GM23338 (cell line): Measurements from ENCODE around the gene LCN10. TPM values are rescaled to one million over a fixed set of nuclear protein-coding genes. Genes with fewer than 3 reads are reported as not detected.

Experiments used
- ATAC-seq: fragments of 200-7000 bp; cut with Tn5 transposase; 3 replicates; pipeline ENCODE4 v1.9.1; 2020
- DNase-seq: peaks from one replicate; pipeline ENCODE4 v3.0.0-alpha.2; 2015; ENCODE audit warnings: low spot score
- H2AFZ ChIP-seq: fragments of 200-600 bp; sonication (generic); 2 replicates; pipeline ENCODE4 v1.8.0; 2016; ENCODE audit warnings: antibody characterized with exemption, mild to moderate bottlenecking, moderate library complexity
- H3F3A ChIP-seq: fragments of 200-600 bp; sonication (generic); replicated peaks from 2 replicates; pipeline ENCODE4 v1.8.0; 2017; ENCODE audit warnings: antibody characterized with exemption, mixed run types, low read depth
- H3K27ac ChIP-seq: fragments of 200-600 bp; sonication (generic); 2 replicates; pipeline ENCODE4 v1.6.1; 2016; ENCODE audit warnings: low read depth
- H3K27me3 ChIP-seq: fragments of 200-600 bp; sonication (generic); 2 replicates; pipeline ENCODE4 v1.8.0; 2016; ENCODE audit warnings: mild to moderate bottlenecking, mixed run types, moderate library complexity; ENCODE audit not compliant: insufficient read depth
- H3K36me3 ChIP-seq: fragments of 200-600 bp; sonication (generic); 2 replicates; pipeline ENCODE4 v1.8.0; 2016; ENCODE audit warnings: mild to moderate bottlenecking; ENCODE audit not compliant: insufficient read depth
- H3K4me1 ChIP-seq: fragments of 200-600 bp; sonication (generic); 2 replicates; pipeline ENCODE4 v1.8.0; 2016; ENCODE audit warnings: mild to moderate bottlenecking, moderate library complexity; ENCODE audit not compliant: insufficient read depth
- H3K4me2 ChIP-seq: fragments of 200-600 bp; sonication (generic); 2 replicates; pipeline ENCODE4 v1.7.1; 2017; ENCODE audit warnings: mixed run types
- H3K4me3 ChIP-seq: fragments of 200-600 bp; sonication (generic); 2 replicates; pipeline ENCODE4 v1.6.1; 2016; ENCODE audit warnings: mixed run types
- H3K79me2 ChIP-seq: fragments of 200-600 bp; sonication (generic); replicated peaks from 2 replicates; pipeline ENCODE4 v1.8.0; 2017; ENCODE audit warnings: mild to moderate bottlenecking; ENCODE audit not compliant: insufficient read depth
- H3K9me2 ChIP-seq: fragments of 200-600 bp; sonication (generic); 2 replicates; pipeline ENCODE4 v1.8.0; 2017; ENCODE audit not compliant: insufficient read depth
- H4K20me1 ChIP-seq: fragments of 200-600 bp; sonication (generic); replicated peaks from 2 replicates; pipeline ENCODE4 v1.8.0; 2017; ENCODE audit warnings: mild to moderate bottlenecking; ENCODE audit not compliant: insufficient read depth
- H3K27ac Mint-ChIP-seq: 2 replicates; pipeline ENCODE4 v1.8.0; 2020; ENCODE audit warnings: inconsistent platforms, mild to moderate bottlenecking, moderate library complexity, mixed read lengths
- H3K27me3 Mint-ChIP-seq: 3 replicates; pipeline ENCODE4 v1.8.0; 2022; ENCODE audit warnings: low read depth, mild to moderate bottlenecking, moderate library complexity, mixed read lengths, inconsistent platforms; ENCODE audit not compliant: insufficient read depth, poor library complexity
- H3K36me3 Mint-ChIP-seq: 3 replicates; pipeline ENCODE4 v1.8.0; 2021; ENCODE audit warnings: low read depth, mild to moderate bottlenecking, inconsistent platforms, moderate library complexity, mixed read lengths
- H3K4me1 Mint-ChIP-seq: 3 replicates; pipeline ENCODE4 v1.8.0; 2020; ENCODE audit warnings: mild to moderate bottlenecking, inconsistent platforms, mixed read lengths
- H3K4me3 Mint-ChIP-seq: 3 replicates; pipeline ENCODE4 v1.8.0; 2021; ENCODE audit warnings: moderate library complexity, mild to moderate bottlenecking, inconsistent platforms, mixed read lengths
- H3K9me3 Mint-ChIP-seq: 3 replicates; pipeline ENCODE4 v1.8.0; 2020; ENCODE audit warnings: moderate library complexity, mild to moderate bottlenecking, inconsistent platforms, mixed read lengths
- CREB1 ChIP-seq: fragments of 250-450 bp; sonication (Bioruptor Pico); IDR thresholded peaks from 2 replicates; pipeline ENCODE4 v1.5.0; 2020; ENCODE audit warnings: low read depth, mild to moderate bottlenecking, moderate library complexity
- CTCF ChIP-seq, 2 experiments: fragments of 200-600 bp in 1 of 2; sonication (generic) in 1 of 2; conservative IDR thresholded peaks; 2 replicates each; pipeline versions ENCODE4 v1.5.1 to v1.6.1; 2016 to 2017; ENCODE audit warnings: antibody characterized with exemption in 2 of 2, low read depth in 2 of 2, mild to moderate bottlenecking in 2 of 2, moderate library complexity in 1 of 2
- ETS1 ChIP-seq: IDR thresholded peaks from 2 replicates; pipeline ENCODE4 v1.6.1; 2016; ENCODE audit warnings: antibody characterized with exemption
- EZH2 ChIP-seq: fragments of 200-600 bp; sonication (generic); IDR thresholded peaks from one replicate; pipeline ENCODE4 v1.8.0; 2017; ENCODE audit warnings: antibody characterized with exemption, mild to moderate bottlenecking, low read depth; ENCODE audit not compliant: unreplicated experiment
- EZH2phosphoT487 ChIP-seq: fragments of 200-600 bp; sonication (generic); IDR thresholded peaks from one replicate; pipeline ENCODE4 v1.8.1; 2018; ENCODE audit warnings: antibody characterized with exemption; ENCODE audit not compliant: unreplicated experiment
- JUNB ChIP-seq: IDR thresholded peaks from one replicate; pipeline ENCODE4 v1.6.1; 2016; ENCODE audit warnings: antibody characterized with exemption; ENCODE audit not compliant: unreplicated experiment
- NANOG ChIP-seq: IDR thresholded peaks from 2 replicates; pipeline ENCODE4 v1.6.1; 2016; ENCODE audit warnings: antibody characterized with exemption, borderline replicate concordance
- POLR2AphosphoS5 ChIP-seq: IDR thresholded peaks from 2 replicates; pipeline ENCODE4 v1.6.1; 2016; ENCODE audit warnings: antibody characterized with exemption, low read depth
- STAT1 ChIP-seq: IDR thresholded peaks from one replicate; pipeline ENCODE4 v1.6.1; 2016; ENCODE audit warnings: antibody characterized with exemption; ENCODE audit not compliant: unreplicated experiment
- ZNF114 ChIP-seq: fragments of 250-450 bp; sonication (Bioruptor Pico); IDR thresholded peaks from 2 replicates; pipeline ENCODE4 v1.5.0; 2020; ENCODE audit warnings: mild to moderate bottlenecking, moderate library complexity
- ZNF331 ChIP-seq: fragments of 250-450 bp; sonication (Bioruptor Pico); IDR thresholded peaks from 2 replicates; pipeline ENCODE4 v1.5.0; 2020; ENCODE audit warnings: low read depth, mild to moderate bottlenecking, moderate library complexity
- ZNF462 ChIP-seq: fragments of 250-450 bp; sonication (Bioruptor Pico); IDR thresholded peaks from 2 replicates; pipeline ENCODE4 v1.5.0; 2020; ENCODE audit warnings: mild to moderate bottlenecking, moderate library complexity
- polyA plus RNA-seq: library from polyadenylated mRNA; unstranded; fragments of >200 nt; fragmentation: Nextera tagmentation; extraction: Ambion mirVana; gene quantifications from 2 replicates; pipeline ENCODE4 v1.2.1, GENCODE V29; 2016
- total RNA-seq: library from RNA; depleted of rRNA; stranded (reverse); fragments of >200 nt; shearing (Covaris generic); gene quantifications from 2 replicates; pipeline ENCODE4 v1.2.3, GENCODE V29; 2014
- TF ChIP-seq, protein P1 (sequence below): IDR thresholded peaks from one replicate; pipeline ENCODE4 v1.6.1; 2018; ENCODE audit warnings: antibody characterized with exemption; ENCODE audit not compliant: unreplicated experiment

The LCN10 gene
- total and polyA plus RNA-seq, 2 experiments from 2014 or later = 0.45 to 0.74 TPM

DNA sequence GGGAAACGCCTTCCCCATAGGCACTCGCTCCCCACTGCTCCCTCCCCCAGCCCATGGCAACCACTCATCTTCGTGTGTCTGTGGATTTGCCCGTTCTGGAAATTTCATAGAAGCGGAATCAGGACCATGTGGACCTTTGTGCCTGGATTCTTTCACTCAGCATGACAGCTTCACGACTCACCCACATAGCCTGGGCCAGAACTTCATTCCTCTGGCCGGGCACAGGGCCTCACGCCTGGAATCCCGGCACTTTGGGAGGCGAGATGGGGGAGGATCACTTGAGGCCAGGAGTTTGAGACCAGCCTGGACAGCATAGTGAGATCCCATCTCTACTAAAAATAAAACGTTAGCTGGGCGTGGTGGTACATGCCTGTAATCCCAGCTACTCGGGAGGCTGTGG is 42.4 kb downstream of the LCN10 start:
- TF ChIP-seq NANOG (no peak), CREB1 (no peak), EZH2phosphoT487 (no peak), POLR2AphosphoS5 (no peak), STAT1 (no peak), ZNF114 (CRISPR knock-in tag) (no peak), EZH2 (no peak), ETS1 (no peak), CTCF (conservative IDR thresholded peaks at IDR 0.05; ENCODE audit: low read depth in 2 of 2) (no peak), ZNF331 (CRISPR knock-in tag) (no peak), JUNB (no peak), ZNF462 (CRISPR knock-in tag) (no peak)
- TF ChIP-seq, protein P1, sequence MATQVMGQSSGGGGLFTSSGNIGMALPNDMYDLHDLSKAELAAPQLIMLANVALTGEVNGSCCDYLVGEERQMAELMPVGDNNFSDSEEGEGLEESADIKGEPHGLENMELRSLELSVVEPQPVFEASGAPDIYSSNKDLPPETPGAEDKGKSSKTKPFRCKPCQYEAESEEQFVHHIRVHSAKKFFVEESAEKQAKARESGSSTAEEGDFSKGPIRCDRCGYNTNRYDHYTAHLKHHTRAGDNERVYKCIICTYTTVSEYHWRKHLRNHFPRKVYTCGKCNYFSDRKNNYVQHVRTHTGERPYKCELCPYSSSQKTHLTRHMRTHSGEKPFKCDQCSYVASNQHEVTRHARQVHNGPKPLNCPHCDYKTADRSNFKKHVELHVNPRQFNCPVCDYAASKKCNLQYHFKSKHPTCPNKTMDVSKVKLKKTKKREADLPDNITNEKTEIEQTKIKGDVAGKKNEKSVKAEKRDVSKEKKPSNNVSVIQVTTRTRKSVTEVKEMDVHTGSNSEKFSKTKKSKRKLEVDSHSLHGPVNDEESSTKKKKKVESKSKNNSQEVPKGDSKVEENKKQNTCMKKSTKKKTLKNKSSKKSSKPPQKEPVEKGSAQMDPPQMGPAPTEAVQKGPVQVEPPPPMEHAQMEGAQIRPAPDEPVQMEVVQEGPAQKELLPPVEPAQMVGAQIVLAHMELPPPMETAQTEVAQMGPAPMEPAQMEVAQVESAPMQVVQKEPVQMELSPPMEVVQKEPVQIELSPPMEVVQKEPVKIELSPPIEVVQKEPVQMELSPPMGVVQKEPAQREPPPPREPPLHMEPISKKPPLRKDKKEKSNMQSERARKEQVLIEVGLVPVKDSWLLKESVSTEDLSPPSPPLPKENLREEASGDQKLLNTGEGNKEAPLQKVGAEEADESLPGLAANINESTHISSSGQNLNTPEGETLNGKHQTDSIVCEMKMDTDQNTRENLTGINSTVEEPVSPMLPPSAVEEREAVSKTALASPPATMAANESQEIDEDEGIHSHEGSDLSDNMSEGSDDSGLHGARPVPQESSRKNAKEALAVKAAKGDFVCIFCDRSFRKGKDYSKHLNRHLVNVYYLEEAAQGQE = no peak
- H3K27me3 ChIP-seq = no peaks in the 10 kb centered on the region
- no peak for ATAC-seq
- no peak overlapping the region for H3K4me2 ChIP-seq
- H3K79me2 ChIP-seq = no peaks in the 10 kb centered on the region
- no peak for DNase-seq
- no peaks in the 10 kb centered on the region for H3F3A ChIP-seq
- Mint-ChIP-seq H3K27ac (no peak overlapping the region), H3K27me3 (peaks cover 20% of the 10 kb centered on the region), H3K9me3 (no peaks in the 10 kb centered on the region), H3K36me3 (no peaks in the 10 kb centered on the region), H3K4me1 (peaks cover 14% of the 10 kb centered on the region), H3K4me3 (no peak overlapping the region)
- H3K27ac ChIP-seq = no peak overlapping the region
- H3K4me1 ChIP-seq = no peaks in the 10 kb centered on the region; the same call in 1 of the 2 replicates
- H2AFZ ChIP-seq = no peak overlapping the region
- H3K4me3 ChIP-seq = no peak overlapping the region
- no peaks in the 10 kb centered on the region for H4K20me1 ChIP-seq
- no peaks in the 10 kb centered on the region for H3K9me2 ChIP-seq
- H3K36me3 ChIP-seq = no peaks in the 10 kb centered on the region
